ENCODE results near the gene PGAM2. TPM values are rescaled to one million over a fixed set of nuclear protein-coding genes. Genes with fewer than 3 reads are reported as not detected.

Gene PGAM2
- total RNA-seq, 1 experiment from 2014 or later: 2.4 TPM

GRCh38 chr7:44083796-44084195 is 18.4 kb upstream of the PGAM2 start:
- H3K9me3 Mint-ChIP-seq: no peaks in the 10 kb centered on the region
- DNase-seq (ENCODE audit: low spot score): no peak
- H3K27me3 Mint-ChIP-seq (ENCODE audit: low read depth): peaks cover 22% of the 10 kb centered on the region
- ATAC-seq: no peak
- CTCF ChIA-PET: no interaction called here
- H3K4me3 Mint-ChIP-seq: peak overlapping the region; percentile 20
- TF ChIP-seq ZBTB21 (CRISPR knock-in tag; IDR thresholded peaks at IDR 0.05; ENCODE audit: borderline replicate concordance) (no peak), NR1H2 (CRISPR knock-in tag; IDR thresholded peaks at IDR 0.05) (no peak), GABPB1 (CRISPR knock-in tag; IDR thresholded peaks at IDR 0.05) (no peak), TP53 (CRISPR knock-in tag; IDR thresholded peaks at IDR 0.05) (no peak), PREB (CRISPR knock-in tag; IDR thresholded peaks at IDR 0.05; ENCODE audit: borderline replicate concordance) (no peak), IRF2 (CRISPR knock-in tag; IDR thresholded peaks at IDR 0.05; ENCODE audit: borderline replicate concordance, low read depth) (no peak), GRHL2 (CRISPR knock-in tag; IDR thresholded peaks at IDR 0.05; ENCODE audit: insufficient replicate concordance, severe bottlenecking) (no peak), ZNF671 (CRISPR knock-in tag; IDR thresholded peaks at IDR 0.05) (no peak), KAT7 (CRISPR knock-in tag; IDR thresholded peaks at IDR 0.05; ENCODE audit: borderline replicate concordance) (no peak), E2F5 (CRISPR knock-in tag; IDR thresholded peaks at IDR 0.05) (no peak), GTF2I (CRISPR knock-in tag; conservative IDR thresholded peaks at IDR 0.05) (no peak), CREM (CRISPR knock-in tag; IDR thresholded peaks at IDR 0.05) (no peak), NR3C1 (CRISPR knock-in tag; conservative IDR thresholded peaks at IDR 0.05; ENCODE audit: low read depth) (no peak), CREB1 (CRISPR knock-in tag; IDR thresholded peaks at IDR 0.05) (no peak), JAZF1 (CRISPR knock-in tag; IDR thresholded peaks at IDR 0.05) (no peak)
- peaks cover 17% of the 10 kb centered on the region; the same call in 1 of the 2 replicates for H3K4me1 Mint-ChIP-seq
- POLR2A ChIA-PET: no interaction called here
- no peak overlapping the region for H3K27ac Mint-ChIP-seq
- H3K36me3 Mint-ChIP-seq: peaks cover 11% of the 10 kb centered on the region

- Mint-ChIP-seq H3K9me3 (no peaks in the 10 kb centered on the region), H3K36me3 (peaks cover 19% of the 10 kb centered on the region), H3K27me3 (ENCODE audit: low read depth) (peaks cover 22% of the 10 kb centered on the region), H3K4me1 (peaks cover 17% of the 10 kb centered on the region; the same call in 1 of the 2 replicates), H3K27ac (no peak overlapping the region), H3K4me3 (peak overlapping the region; percentile 71)
- ChIA-PET POLR2A (no interaction called here), CTCF (no interaction called here)
- TF ChIP-seq NFYB (CRISPR knock-in tag; conservative IDR thresholded peaks at IDR 0.05; ENCODE audit: low read depth): peak; percentile 72
- TF ChIP-seq CBFB (CRISPR knock-in tag; IDR thresholded peaks at IDR 0.05; ENCODE audit: low read depth): no peak
- no peak for TF ChIP-seq ZMAT4 (CRISPR knock-in tag; IDR thresholded peaks at IDR 0.05)
- TF ChIP-seq ESRRA (CRISPR knock-in tag; IDR thresholded peaks at IDR 0.05; ENCODE audit: borderline replicate concordance): no peak
- no peak for TF ChIP-seq CREB1 (CRISPR knock-in tag; IDR thresholded peaks at IDR 0.05)
- no peak for TF ChIP-seq ARID4B (CRISPR knock-in tag; IDR thresholded peaks at IDR 0.05; ENCODE audit: borderline replicate concordance)
- TF ChIP-seq ETV6 (CRISPR knock-in tag; IDR thresholded peaks at IDR 0.05): 0 out of 2 replicates have a peak, but pooled peaks have one; percentile 28
- TF ChIP-seq FOXJ3 (CRISPR knock-in tag; IDR thresholded peaks at IDR 0.05; ENCODE audit: borderline replicate concordance): no peak
- peak; percentile 98 for ATAC-seq
- DNase-seq (ENCODE audit: low spot score): peak; percentile 97
These were observed 17.3 kb upstream of the PGAM2 start for GRCh38 chr7:44082541-44083207.

Data from WTC11 (cell line).